Measurements from ENCODE around the gene FMNL2.

FMNL2 gene

GRCh38 chr2:152427902-152428301, 92.9 kb downstream of the FMNL2 start:
- Histone ChIP-seq H3K79me1 (ENCODE audit: low read depth, low read length) (no peaks in the 10 kb centered on the region), H4K8ac (ENCODE audit: low read depth, low read length) (no peak overlapping the region), H3K4ac (ENCODE audit: low read length) (no peak overlapping the region), H3K4me1 (ENCODE audit: control insufficient read depth in 2 of 2, insufficient read depth in 1 of 2, low read depth in 1 of 2, low read length in 2 of 2) (peaks cover 14 to 19% of the 10 kb centered on the region in 2 donors), H2BK15ac (ENCODE audit: low read length) (no peak overlapping the region), H4K91ac (ENCODE audit: low read depth, low read length, poor library complexity) (no peak overlapping the region), H3K4me3 (ENCODE audit: low read length in 2 of 2) (no peak overlapping the region), H2BK12ac (ENCODE audit: low read length) (no peak overlapping the region), H2AK5ac (ENCODE audit: low read depth, low read length) (no peak overlapping the region), H3K9ac (ENCODE audit: low read depth, low read length, poor library complexity) (no peak overlapping the region), H3K14ac (ENCODE audit: low read length) (no peak overlapping the region), H3K36me3 (replicated peaks in 1 of 2; ENCODE audit: control insufficient read depth in 2 of 2, insufficient read depth in 2 of 2, low read length in 2 of 2) (no peaks in the 10 kb centered on the region), H2BK120ac (ENCODE audit: low read depth, low read length) (no peak overlapping the region), H3K27me3 (ENCODE audit: control insufficient read depth in 3 of 3, insufficient read depth in 3 of 3, low read depth in 1 of 3, low read length in 3 of 3) (no peaks in the 10 kb centered on the region), H2AFZ (ENCODE audit: low read length) (no peak overlapping the region), H3K27ac (replicated peaks; ENCODE audit: low read length) (no peak overlapping the region), H3K18ac (ENCODE audit: low read length) (no peak overlapping the region), H3K4me2 (ENCODE audit: insufficient read depth, low read length, poor library complexity, severe bottlenecking) (no peak overlapping the region), H3K9me3 (replicated peaks in 1 of 2; ENCODE audit: control insufficient read depth in 2 of 2, insufficient read depth in 1 of 2, low read depth in 1 of 2, low read length in 2 of 2) (no peaks in the 10 kb centered on the region), H2BK5ac (ENCODE audit: low read length) (no peak overlapping the region), H3K23ac (ENCODE audit: low read depth, low read length, poor library complexity) (no peak overlapping the region)
- no CpG with 5 or more reads among the region's 1 CpG for WGBS, 2 donors (ENCODE audit: extremely low coverage in 2 of 2, insufficient read length in 2 of 2, insufficient replicate concordance in 1 of 2)
- DNase-seq (ENCODE audit: low spot score) = no peak

DNA sequence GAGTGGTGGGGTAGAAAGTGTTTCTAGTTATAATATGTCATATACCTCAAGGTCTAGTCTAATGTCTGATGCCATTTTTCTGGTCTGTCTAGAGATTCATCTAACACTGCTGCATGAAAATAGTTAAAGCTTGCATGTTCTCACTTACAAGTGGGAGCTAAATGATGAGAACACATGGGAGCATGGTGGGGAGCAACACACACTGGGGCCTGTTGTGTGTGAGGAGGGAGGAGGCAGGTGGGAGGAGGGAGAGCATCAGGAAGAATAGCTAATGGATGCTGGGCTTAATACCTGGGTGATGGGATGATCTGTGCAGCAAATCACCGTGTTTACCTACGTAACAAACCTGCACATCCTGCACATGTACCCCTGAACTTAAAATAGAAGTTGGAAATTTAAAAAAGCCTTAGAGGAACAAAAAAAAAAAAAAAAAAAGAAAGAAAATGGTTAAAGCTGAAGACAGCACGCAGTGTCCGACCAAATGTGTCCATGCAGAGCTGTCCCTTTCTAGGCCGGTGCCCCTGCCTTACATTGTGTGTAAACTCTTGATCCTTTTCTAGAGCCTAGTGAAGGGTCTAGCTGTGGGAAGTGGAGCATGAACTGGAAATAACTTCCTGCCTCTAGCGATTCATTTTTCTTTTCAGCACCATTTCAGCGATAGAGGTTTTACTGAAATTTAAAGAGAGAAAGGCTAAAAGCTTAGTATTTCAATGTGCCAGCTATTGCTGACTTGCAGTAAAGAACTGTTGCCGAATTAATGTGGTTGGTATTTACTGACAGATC, 94.0 kb downstream of the FMNL2 start:
- Histone ChIP-seq H3K9ac (ENCODE audit: low read depth, low read length, poor library complexity) (no peak overlapping the region), H3K23ac (ENCODE audit: low read depth, low read length, poor library complexity) (no peak overlapping the region), H3K4ac (ENCODE audit: low read length) (no peak overlapping the region), H2BK15ac (ENCODE audit: low read length) (no peak overlapping the region), H2BK5ac (ENCODE audit: low read length) (no peak overlapping the region), H3K9me3 (replicated peaks in 1 of 2; ENCODE audit: control insufficient read depth in 2 of 2, insufficient read depth in 1 of 2, low read depth in 1 of 2, low read length in 2 of 2) (no peaks in the 10 kb centered on the region), H3K4me2 (ENCODE audit: insufficient read depth, low read length, poor library complexity, severe bottlenecking) (no peak overlapping the region), H3K36me3 (replicated peaks in 1 of 2; ENCODE audit: control insufficient read depth in 2 of 2, insufficient read depth in 2 of 2, low read length in 2 of 2) (no peaks in the 10 kb centered on the region), H3K27ac (replicated peaks; ENCODE audit: low read length) (no peak overlapping the region), H2AFZ (ENCODE audit: low read length) (no peak overlapping the region), H3K14ac (ENCODE audit: low read length) (no peak overlapping the region), H3K27me3 (ENCODE audit: control insufficient read depth in 3 of 3, insufficient read depth in 3 of 3, low read depth in 1 of 3, low read length in 3 of 3) (no peaks in the 10 kb centered on the region), H2AK5ac (ENCODE audit: low read depth, low read length) (no peak overlapping the region), H2BK120ac (ENCODE audit: low read depth, low read length) (no peak overlapping the region), H3K18ac (ENCODE audit: low read length) (no peak overlapping the region), H4K91ac (ENCODE audit: low read depth, low read length, poor library complexity) (no peak overlapping the region), H3K4me3 (ENCODE audit: low read length in 2 of 2) (no peak overlapping the region), H4K8ac (ENCODE audit: low read depth, low read length) (no peak overlapping the region), H3K79me1 (ENCODE audit: low read depth, low read length) (no peaks in the 10 kb centered on the region), H3K4me1 (ENCODE audit: control insufficient read depth in 2 of 2, insufficient read depth in 1 of 2, low read depth in 1 of 2, low read length in 2 of 2) (peaks cover 14 to 23% of the 10 kb centered on the region in 2 donors), H2BK12ac (ENCODE audit: low read length) (no peak overlapping the region)
- no CpG with 5 or more reads among the region's 8 CpGs for WGBS, 2 donors (ENCODE audit: extremely low coverage in 2 of 2, insufficient read length in 2 of 2, insufficient replicate concordance in 1 of 2)
- DNase-seq (ENCODE audit: low spot score) = no peak

- Histone ChIP-seq H3K27ac (replicated peaks; ENCODE audit: low read length) (no peak overlapping the region), H2BK15ac (ENCODE audit: low read length) (no peak overlapping the region), H3K27me3 (ENCODE audit: control insufficient read depth in 3 of 3, insufficient read depth in 3 of 3, low read depth in 1 of 3, low read length in 3 of 3) (no peaks in the 10 kb centered on the region), H2AFZ (ENCODE audit: low read length) (no peak overlapping the region), H3K4me3 (ENCODE audit: low read length in 2 of 2) (no peak overlapping the region), H3K18ac (ENCODE audit: low read length) (no peak overlapping the region), H4K91ac (ENCODE audit: low read depth, low read length, poor library complexity) (no peak overlapping the region), H3K9ac (ENCODE audit: low read depth, low read length, poor library complexity) (no peak overlapping the region), H3K23ac (ENCODE audit: low read depth, low read length, poor library complexity) (no peak overlapping the region), H3K9me3 (replicated peaks in 1 of 2; ENCODE audit: control insufficient read depth in 2 of 2, insufficient read depth in 1 of 2, low read depth in 1 of 2, low read length in 2 of 2) (no peaks in the 10 kb centered on the region), H3K4me2 (ENCODE audit: insufficient read depth, low read length, poor library complexity, severe bottlenecking) (no peak overlapping the region), H2BK120ac (ENCODE audit: low read depth, low read length) (no peak overlapping the region), H2BK12ac (ENCODE audit: low read length) (no peak overlapping the region), H2AK5ac (ENCODE audit: low read depth, low read length) (no peak overlapping the region), H4K8ac (ENCODE audit: low read depth, low read length) (no peak overlapping the region), H3K79me1 (ENCODE audit: low read depth, low read length) (no peaks in the 10 kb centered on the region), H3K36me3 (replicated peaks in 1 of 2; ENCODE audit: control insufficient read depth in 2 of 2, insufficient read depth in 2 of 2, low read length in 2 of 2) (no peaks in the 10 kb centered on the region), H3K4ac (ENCODE audit: low read length) (no peak overlapping the region), H3K4me1 (ENCODE audit: control insufficient read depth in 2 of 2, insufficient read depth in 1 of 2, low read depth in 1 of 2, low read length in 2 of 2) (peaks cover 21 to 30% of the 10 kb centered on the region in 2 donors), H2BK5ac (ENCODE audit: low read length) (no peak overlapping the region), H3K14ac (ENCODE audit: low read length) (no peak overlapping the region)
- DNase-seq (ENCODE audit: low spot score) = no peak
- WGBS, 2 donors (ENCODE audit: extremely low coverage in 2 of 2, insufficient read length in 2 of 2, insufficient replicate concordance in 1 of 2) = no CpG with 5 or more reads among the region's 1 CpG
Observed at GRCh38 chr2:152430876-152431275, 95.9 kb downstream of the FMNL2 start.

DNA sequence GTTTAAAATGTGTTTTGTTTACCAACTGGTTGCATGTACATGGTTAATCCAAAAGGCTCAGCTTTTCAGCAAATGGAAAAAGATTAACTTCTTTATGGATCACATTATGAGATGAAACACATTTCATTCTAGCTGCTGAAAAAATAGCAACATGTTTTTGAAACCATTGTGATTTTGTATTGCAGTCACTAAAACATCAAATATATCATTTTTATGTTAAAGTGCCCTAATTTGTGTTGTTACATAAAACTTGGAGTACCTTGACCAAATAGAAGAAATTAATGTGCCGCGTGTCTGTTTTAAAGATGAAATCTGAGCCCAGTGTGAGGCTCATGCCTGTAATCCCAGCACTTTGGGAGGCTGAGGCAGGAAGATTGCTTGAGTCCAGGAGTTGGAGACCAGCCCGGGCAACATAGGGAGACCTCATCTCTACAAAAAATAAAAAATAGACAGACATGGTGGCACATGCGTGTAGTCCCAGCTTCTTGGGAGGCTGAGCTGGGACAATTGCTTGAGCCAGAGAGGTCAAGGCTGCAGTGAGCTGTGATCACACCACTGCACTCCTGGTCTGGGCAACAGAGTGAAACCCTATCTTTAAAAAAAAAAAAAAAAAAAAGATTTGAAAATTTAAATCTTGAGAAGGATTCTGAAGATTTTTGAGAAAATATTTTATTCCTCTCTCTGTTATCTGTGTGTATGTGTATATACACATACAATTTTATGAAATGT, 96.6 kb downstream of the FMNL2 start:
- Histone ChIP-seq H2AFZ (ENCODE audit: low read length) (no peak overlapping the region), H4K91ac (ENCODE audit: low read depth, low read length, poor library complexity) (no peak overlapping the region), H3K4me2 (ENCODE audit: insufficient read depth, low read length, poor library complexity, severe bottlenecking) (no peak overlapping the region), H2BK120ac (ENCODE audit: low read depth, low read length) (no peak overlapping the region), H3K36me3 (replicated peaks in 1 of 2; ENCODE audit: control insufficient read depth in 2 of 2, insufficient read depth in 2 of 2, low read length in 2 of 2) (no peaks in the 10 kb centered on the region), H3K9ac (ENCODE audit: low read depth, low read length, poor library complexity) (no peak overlapping the region), H2AK5ac (ENCODE audit: low read depth, low read length) (no peak overlapping the region), H4K8ac (ENCODE audit: low read depth, low read length) (no peak overlapping the region), H2BK5ac (ENCODE audit: low read length) (no peak overlapping the region), H3K79me1 (ENCODE audit: low read depth, low read length) (peaks cover 4% of the 10 kb centered on the region), H3K23ac (ENCODE audit: low read depth, low read length, poor library complexity) (no peak overlapping the region), H3K4ac (ENCODE audit: low read length) (no peak overlapping the region), H3K27me3 (ENCODE audit: control insufficient read depth in 3 of 3, insufficient read depth in 3 of 3, low read depth in 1 of 3, low read length in 3 of 3) (no peaks in the 10 kb centered on the region), H3K4me3 (ENCODE audit: low read length in 2 of 2) (no peak overlapping the region), H2BK15ac (ENCODE audit: low read length) (no peak overlapping the region), H3K14ac (ENCODE audit: low read length) (no peak overlapping the region), H3K27ac (replicated peaks; ENCODE audit: low read length) (no peak overlapping the region), H3K4me1 (ENCODE audit: control insufficient read depth in 2 of 2, insufficient read depth in 1 of 2, low read depth in 1 of 2, low read length in 2 of 2) (peaks cover 21 to 28% of the 10 kb centered on the region in 2 donors), H3K18ac (ENCODE audit: low read length) (no peak overlapping the region), H3K9me3 (replicated peaks in 1 of 2; ENCODE audit: control insufficient read depth in 2 of 2, insufficient read depth in 1 of 2, low read depth in 1 of 2, low read length in 2 of 2) (no peaks in the 10 kb centered on the region), H2BK12ac (ENCODE audit: low read length) (no peak overlapping the region)
- DNase-seq (ENCODE audit: low spot score) = no peak
- WGBS, 2 donors (ENCODE audit: extremely low coverage in 2 of 2, insufficient read length in 2 of 2, insufficient replicate concordance in 1 of 2) = no CpG with 5 or more reads among the region's 4 CpGs
